KMS-11 (cell line): ENCODE measurements around the gene SYVN1.
"Not testable (repeated sequence)": the region's sequence is repeated elsewhere in the genome, so short reads cannot be mapped to it uniquely, and the experiment has no call there.

Source experiments
- H2AFZ ChIP-seq: fragments of 200-600 bp; sonication (generic); 2 replicates; pipeline ENCODE4 v1.6.1; 2016; ENCODE audit warnings: antibody characterized with exemption, mixed run types, low read depth
- H3K27ac ChIP-seq: fragments of 200-600 bp; sonication (generic); 2 replicates; pipeline ENCODE4 v1.6.1; 2016; ENCODE audit warnings: mild to moderate bottlenecking, mixed run types
- H3K27me3 ChIP-seq: fragments of 200-600 bp; sonication (generic); 2 replicates; pipeline ENCODE4 v1.6.1; 2017; ENCODE audit warnings: mild to moderate bottlenecking, low read depth, mixed run types, moderate library complexity; ENCODE audit not compliant: insufficient read depth
- H3K36me3 ChIP-seq: fragments of 200-600 bp; sonication (generic); 2 replicates; pipeline ENCODE4 v1.6.1; 2017; ENCODE audit warnings: mild to moderate bottlenecking, mixed run types; ENCODE audit not compliant: insufficient read depth
- H3K4me1 ChIP-seq: fragments of 200-600 bp; sonication (generic); 2 replicates; pipeline ENCODE4 v1.6.1; 2016; ENCODE audit warnings: mild to moderate bottlenecking, low read depth, mixed run types; ENCODE audit not compliant: poor library complexity, severe bottlenecking
- H3K4me2 ChIP-seq: fragments of 200-600 bp; sonication (generic); 2 replicates; pipeline ENCODE4 v1.7.0; 2016; ENCODE audit warnings: mild to moderate bottlenecking, mixed run types
- H3K4me3 ChIP-seq: fragments of 200-600 bp; sonication (generic); IDR thresholded peaks from 2 replicates; pipeline ENCODE4 v1.6.1; 2017; ENCODE audit warnings: low read depth, low read length, mixed read lengths; ENCODE audit not compliant: insufficient read depth
- H3K79me2 ChIP-seq: fragments of 200-600 bp; sonication (generic); 2 replicates; pipeline ENCODE4 v1.6.1; 2016; ENCODE audit warnings: low read depth, mixed run types; ENCODE audit not compliant: insufficient read depth
- H3K9ac ChIP-seq: fragments of 200-600 bp; sonication (generic); 2 replicates; pipeline ENCODE4 v1.6.1; 2016; ENCODE audit warnings: mild to moderate bottlenecking, mixed run types
- H4K20me1 ChIP-seq: fragments of 200-600 bp; sonication (generic); 2 replicates; pipeline ENCODE4 v1.6.1; 2016; ENCODE audit warnings: mild to moderate bottlenecking, mixed run types; ENCODE audit not compliant: insufficient read depth
- CTCF ChIP-seq: fragments of 200-600 bp; sonication (generic); conservative IDR thresholded peaks from 2 replicates; pipeline ENCODE4 v1.6.1; 2017; ENCODE audit warnings: low read depth, mild to moderate bottlenecking, antibody characterized with exemption, low read length, moderate library complexity, mixed read lengths

The SYVN1 gene

DNA sequence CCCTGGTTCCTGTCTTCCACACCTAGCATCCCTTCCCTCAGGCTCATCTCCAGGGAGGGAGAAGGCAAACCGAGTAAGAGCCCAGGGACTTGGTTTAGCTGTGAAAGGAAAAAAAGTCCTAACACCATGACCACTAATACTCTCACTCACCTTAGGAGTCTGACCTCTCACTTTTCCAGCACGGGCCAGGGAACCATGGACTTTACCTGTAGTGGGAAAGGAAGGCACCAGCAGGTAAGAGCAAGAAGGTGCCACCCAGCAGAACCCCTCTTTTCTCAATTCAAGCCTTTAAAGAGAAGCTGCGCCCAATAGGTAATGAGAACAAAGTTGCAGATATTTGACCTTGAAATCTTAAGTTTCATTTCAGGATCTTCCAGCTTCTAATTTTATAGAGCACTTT lies 13.5 kb downstream of the SYVN1 start:
- TF ChIP-seq CTCF: no peak
- peaks cover 49% of the 10 kb centered on the region for H3K4me1 ChIP-seq
- no peak overlapping the region for H3K4me3 ChIP-seq
- H3K27ac ChIP-seq: peak overlapping the region; percentile 59; the same call in 1 of the 2 replicates
- H4K20me1 ChIP-seq: no peaks in the 10 kb centered on the region
- peaks cover 66% of the 10 kb centered on the region for H3K79me2 ChIP-seq
- H3K27me3 ChIP-seq: no peaks in the 10 kb centered on the region
- no peak overlapping the region for H2AFZ ChIP-seq
- H3K9ac ChIP-seq: peak overlapping the region; percentile 86; the same call in 1 of the 2 replicates
- H3K4me2 ChIP-seq: peak overlapping the region; percentile 56
- H3K36me3 ChIP-seq: no peaks in the 10 kb centered on the region

DNA sequence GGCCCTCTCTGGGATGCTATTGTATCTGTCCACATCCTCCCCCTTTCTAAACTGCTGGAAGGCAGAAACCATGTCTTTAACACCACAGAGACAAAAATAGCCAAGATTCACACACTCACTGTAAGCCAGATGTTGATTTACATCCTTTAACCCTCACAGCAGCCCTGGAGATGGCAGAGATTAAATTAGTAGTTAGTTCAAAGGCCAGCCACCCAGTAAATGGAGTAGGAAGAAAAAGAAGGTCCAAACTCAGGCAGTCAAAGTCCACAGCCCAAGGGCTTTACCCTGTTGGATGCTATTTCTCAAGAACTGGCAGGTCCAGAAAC lies 14.7 kb downstream of the SYVN1 start:
- Histone ChIP-seq H3K27ac (peak overlapping the region; percentile 32; the same call in 1 of the 2 replicates), H3K9ac (no peak overlapping the region; the same call in 1 of the 2 replicates), H3K4me2 (peak overlapping the region; percentile 39; the same call in 1 of the 2 replicates), H2AFZ (no peak overlapping the region), H3K27me3 (no peaks in the 10 kb centered on the region), H3K4me1 (peaks cover 52% of the 10 kb centered on the region), H3K79me2 (peaks cover 69% of the 10 kb centered on the region), H4K20me1 (no peaks in the 10 kb centered on the region), H3K4me3 (no peak overlapping the region), H3K36me3 (no peaks in the 10 kb centered on the region)
- no peak for TF ChIP-seq CTCF

- H3K4me2 ChIP-seq: peak overlapping the region; percentile 39; the same call in 1 of the 2 replicates
- H3K27me3 ChIP-seq, H3K36me3 ChIP-seq, H2AFZ ChIP-seq, H3K4me3 ChIP-seq, H3K9ac ChIP-seq, H4K20me1 ChIP-seq: not testable (repeated sequence)
- H3K27ac ChIP-seq: peak overlapping the region; percentile 13; the same call in 1 of the 2 replicates
- H3K4me1 ChIP-seq: peaks cover 52% of the 10 kb centered on the region
- H3K79me2 ChIP-seq: peaks cover 64% of the 10 kb centered on the region
These were observed 15.2 kb downstream of the SYVN1 start for GRCh38 chr11:65118891-65119669.

DNA sequence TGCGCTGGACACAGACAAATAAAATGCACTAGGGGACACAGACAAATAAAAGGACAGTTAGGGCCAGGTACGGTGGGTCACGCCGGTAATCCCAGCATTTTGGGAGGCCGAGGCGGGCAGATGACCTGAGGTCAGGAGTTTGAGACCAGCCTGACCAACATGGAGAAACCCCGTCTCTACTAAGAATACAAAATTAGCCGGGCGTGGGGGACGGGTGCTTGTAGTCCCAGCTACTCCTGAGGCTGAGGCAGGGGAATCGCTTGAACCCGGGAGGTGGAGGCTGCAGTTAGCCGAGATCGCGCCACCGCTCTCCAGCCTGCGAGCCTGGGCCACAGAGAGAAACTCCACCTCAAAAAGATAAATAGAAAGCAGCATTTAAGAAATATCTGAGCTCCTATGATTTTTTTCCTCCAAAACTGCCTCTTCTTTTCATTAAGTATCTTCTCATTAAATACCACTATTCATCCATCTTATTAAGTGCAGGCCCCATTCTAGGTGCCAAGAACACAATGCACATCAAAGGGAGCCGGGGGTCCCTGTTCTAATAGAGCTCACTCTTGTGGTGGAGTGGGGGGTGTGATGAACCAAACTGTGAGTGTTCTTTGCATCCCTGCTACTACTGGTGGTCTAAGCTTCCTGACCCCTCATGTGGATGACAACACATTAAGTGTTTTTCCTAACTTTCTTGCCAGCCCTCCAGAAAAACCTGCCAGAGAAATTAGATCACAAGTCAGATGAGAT lies 16.1 kb downstream of the SYVN1 start:
- no peak; the same call in 1 of the 2 replicates for TF ChIP-seq CTCF
- H3K9ac ChIP-seq: no peak overlapping the region
- no peaks in the 10 kb centered on the region for H3K27me3 ChIP-seq
- H3K4me1 ChIP-seq: peaks cover 48% of the 10 kb centered on the region
- no peak overlapping the region; the same call in 1 of the 2 replicates for H3K4me2 ChIP-seq
- H3K79me2 ChIP-seq: peaks cover 57% of the 10 kb centered on the region
- no peaks in the 10 kb centered on the region for H3K36me3 ChIP-seq
- peak overlapping the region; percentile 6; the same call in 1 of the 2 replicates for H3K27ac ChIP-seq
- H3K4me3 ChIP-seq: no peak overlapping the region
- H2AFZ ChIP-seq: no peak overlapping the region
- H4K20me1 ChIP-seq: no peaks in the 10 kb centered on the region
